Thyroid gland (tissue), 4 donors: Measurements from ENCODE around the gene DLG2. TPM values are rescaled to one million over a fixed set of nuclear protein-coding genes. Genes with fewer than 3 reads are reported as not detected.

Source experiments
- DNase-seq, 2 donors: peaks; one replicate each; pipeline ENCODE4 v3.0.0-alpha.2; 2019
- H3K27ac ChIP-seq, 3 donors: fragments of 200-600 bp; sonication (generic); 1 replicate in 2 of 3; 2 replicates in 1 of 3; pipeline ENCODE4 v1.5.1; 2016 to 2019; ENCODE audit warnings: mild to moderate bottlenecking in 1 of 3, moderate library complexity in 1 of 3
- H3K27me3 ChIP-seq: fragments of 200-600 bp; sonication (generic); one replicate; pipeline ENCODE4 v1.5.1; 2019
- H3K36me3 ChIP-seq, 2 donors: fragments of 200-600 bp; sonication (generic); one replicate each; pipeline ENCODE4 v1.5.1; 2016 to 2019
- H3K4me1 ChIP-seq, 2 donors: fragments of 200-600 bp; sonication (generic); one replicate each; pipeline ENCODE4 v1.5.1; 2017 to 2019
- H3K4me3 ChIP-seq, 3 donors: fragments of 200-600 bp; sonication (generic); replicated peaks in 1 of 3; 1 replicate in 2 of 3; 2 replicates in 1 of 3; pipeline ENCODE4 v1.5.1; 2016; ENCODE audit warnings: mild to moderate bottlenecking in 1 of 3
- H3K9me3 ChIP-seq: fragments of 200-600 bp; sonication (generic); one replicate; pipeline ENCODE4 v1.5.1; 2017
- CTCF ChIP-seq, 6 experiments: fragments of 200-600 bp in 3 of 6; fragments of 450-650 bp in 3 of 6; sonication (generic) in 3 of 6; IDR thresholded peaks; one replicate each; pipeline ENCODE4 v1.5.1; 2016 to 2019; ENCODE audit warnings: antibody characterized with exemption in 6 of 6, mild to moderate bottlenecking in 2 of 6, inconsistent platforms in 1 of 6, moderate library complexity in 1 of 6
- POLR2A ChIP-seq, 2 donors: fragments of 450-650 bp; IDR thresholded peaks; one replicate each; pipeline ENCODE4 v1.6.1; 2017; ENCODE audit warnings: antibody characterized with exemption in 2 of 2, mild to moderate bottlenecking in 2 of 2, moderate library complexity in 1 of 2
- WGBS, 2 donors: methylation state at CpG; one replicate each; pipeline ENCODE4 v1.1.5; 2017; 5-methylcytosine and 5-hydroxymethylcytosine counted together
- intact Hi-C: fragments of 100-400 bp; cut with DNase I; formaldehyde crosslinking; loops from one replicate; pipeline ENCODE4 v1.15.1; 2023
- total RNA-seq, 4 donors: library from RNA; depleted of rRNA; stranded (reverse); fragments of >200 nt; gene quantifications; one replicate each; pipeline ENCODE4 v1.2.3, GENCODE V29; 2016

Gene DLG2
- total RNA-seq, 4 donors from 2014 or later = 29.4 to 79.4 (median 42.4) TPM

GRCh38 chr11:84958295-84958694 lies 668.8 kb downstream of the DLG2 start:
- Histone ChIP-seq H3K27ac (no peak overlapping the region), H3K36me3 (no peaks in the 10 kb centered on the region), H3K4me3 (no peak overlapping the region), H3K4me1 (no peaks in the 10 kb centered on the region), H3K27me3 (no peaks in the 10 kb centered on the region), H3K9me3 (no peaks in the 10 kb centered on the region)
- WGBS, 2 donors = 67 to 79% methylated on average over 2 of the region's 2 CpGs
- no peak for DNase-seq
- intact Hi-C loops = no loop called here
- TF ChIP-seq CTCF (IDR thresholded peaks at IDR 0.05) (no peak), POLR2A (IDR thresholded peaks at IDR 0.05) (no peak)

- 93% methylated on average over 4 of the region's 4 CpGs for WGBS, 2 donors
- no peak overlapping the region for H3K27ac ChIP-seq
- peaks cover 0 to 8% of the 10 kb centered on the region in 2 donors for H3K4me1 ChIP-seq
- H3K36me3 ChIP-seq = no peaks in the 10 kb centered on the region
- DNase-seq = no peak
- TF ChIP-seq POLR2A (IDR thresholded peaks at IDR 0.05) (no peak), CTCF (IDR thresholded peaks at IDR 0.05) (no peak)
- no peak overlapping the region for H3K4me3 ChIP-seq
- intact Hi-C loops = no loop called here
- no peaks in the 10 kb centered on the region for H3K27me3 ChIP-seq
- H3K9me3 ChIP-seq = no peaks in the 10 kb centered on the region
Measured at GRCh38 chr11:84950569-84951270, 676.4 kb downstream of the DLG2 start.

GRCh38 chr11:84947970-84948580 lies 679.1 kb downstream of the DLG2 start:
- Histone ChIP-seq H3K4me3 (no peak overlapping the region), H3K9me3 (no peaks in the 10 kb centered on the region), H3K4me1 (peaks cover 0 to 8% of the 10 kb centered on the region in 2 donors), H3K36me3 (no peaks in the 10 kb centered on the region), H3K27ac (no peak overlapping the region), H3K27me3 (no peaks in the 10 kb centered on the region)
- DNase-seq = peak in 1 of 2 donors; percentile 3
- WGBS, 2 donors = 61 to 67% methylated on average over 3 of the region's 3 CpGs
- TF ChIP-seq POLR2A (IDR thresholded peaks at IDR 0.05) (no peak), CTCF (IDR thresholded peaks at IDR 0.05) (no peak)
- intact Hi-C loops = no loop called here

- no peak overlapping the region for H3K4me3 ChIP-seq
- H3K9me3 ChIP-seq = no peaks in the 10 kb centered on the region
- H3K27me3 ChIP-seq = no peaks in the 10 kb centered on the region
- H3K36me3 ChIP-seq = no peaks in the 10 kb centered on the region
- intact Hi-C loops = no loop called here
- peaks cover 0 to 8% of the 10 kb centered on the region in 2 donors for H3K4me1 ChIP-seq
- TF ChIP-seq CTCF (IDR thresholded peaks at IDR 0.05) = no peak
- TF ChIP-seq POLR2A (IDR thresholded peaks at IDR 0.05) = no peak
- H3K27ac ChIP-seq = no peak overlapping the region
- DNase-seq = no peak
- 94 to 95% methylated on average over 3 of the region's 3 CpGs for WGBS, 2 donors
Measured at GRCh38 chr11:84947070-84947469, 680.1 kb downstream of the DLG2 start.

- Histone ChIP-seq H3K27me3 (no peaks in the 10 kb centered on the region), H3K9me3 (no peaks in the 10 kb centered on the region), H3K27ac (no peak overlapping the region), H3K4me1 (no peaks in the 10 kb centered on the region), H3K36me3 (no peaks in the 10 kb centered on the region), H3K4me3 (no peak overlapping the region)
- 35 to 83% methylated on average over 1 of the region's 1 CpG for WGBS, 2 donors
- DNase-seq = no peak
- intact Hi-C loops = no loop called here
- TF ChIP-seq POLR2A (IDR thresholded peaks at IDR 0.05) = no peak
- no peak for TF ChIP-seq CTCF (IDR thresholded peaks at IDR 0.05)
Measured at GRCh38 chr11:84930863-84931262, 696.3 kb downstream of the DLG2 start.
